CD4-positive, alpha-beta T cell treated with Interleukin-2 at 100 ng/mL for 4 hours (primary cell): ENCODE measurements around the gene ZNF697.
"Not testable (repeated sequence)": the region's sequence is repeated elsewhere in the genome, so short reads cannot be mapped to it uniquely, and the experiment has no call there.

Source experiments
- DNase-seq: peaks from one replicate; pipeline ENCODE4 v3.0.0-alpha.2; 2020; ENCODE audit warnings: low spot score

ZNF697 gene

GRCh38 chr1:119647734-119648619 lies at the start of gene ZNF697:
TSS of gene ZNF697 (minus strand) at chr1:119648266. CDS start at chr1:119626100, 22,166 bp downstream.
- DNase-seq, result peak; percentile 7

- no peak for DNase-seq
Measured at GRCh38 chr1:119697598-119697997, 49.5 kb upstream of the ZNF697 start.

- DNase-seq, result not testable (repeated sequence)
Measured at GRCh38 chr1:119696863-119697262, 48.8 kb upstream of the ZNF697 start.

- DNase-seq, result no peak
Measured at GRCh38 chr1:119689511-119689910, 41.4 kb upstream of the ZNF697 start.

GRCh38 chr1:119688810-119689209 lies 40.7 kb upstream of the ZNF697 start:
- DNase-seq, result no peak

GRCh38 chr1:119687434-119688079 lies 39.5 kb upstream of the ZNF697 start:
- no peak for DNase-seq

- no peak for DNase-seq
Measured at GRCh38 chr1:119686661-119687060, 38.6 kb upstream of the ZNF697 start.

GRCh38 chr1:119683893-119684292 lies 35.8 kb upstream of the ZNF697 start:
- no peak for DNase-seq

- DNase-seq, result no peak
Measured at GRCh38 chr1:119682141-119682540, 34.1 kb upstream of the ZNF697 start.

- no peak for DNase-seq
Measured at GRCh38 chr1:119681560-119681959, 33.5 kb upstream of the ZNF697 start.

GRCh38 chr1:119680723-119681122 lies 32.7 kb upstream of the ZNF697 start:
- no peak for DNase-seq

GRCh38 chr1:119680193-119680592 lies 32.1 kb upstream of the ZNF697 start:
- no peak for DNase-seq

- DNase-seq, result no peak
Measured at GRCh38 chr1:119679223-119679622, 31.2 kb upstream of the ZNF697 start.

GRCh38 chr1:119676571-119677206 lies 28.6 kb upstream of the ZNF697 start:
- no peak for DNase-seq

- DNase-seq, result peak; percentile 63
Measured at GRCh38 chr1:119675349-119676345, 27.6 kb upstream of the ZNF697 start.

- no peak for DNase-seq
Measured at GRCh38 chr1:119674835-119675289, 26.8 kb upstream of the ZNF697 start.

GRCh38 chr1:119674111-119674526 lies 26.1 kb upstream of the ZNF697 start:
- DNase-seq, result no peak

GRCh38 chr1:119673171-119673940 lies 25.3 kb upstream of the ZNF697 start:
- no peak for DNase-seq

GRCh38 chr1:119670898-119671297 lies 22.8 kb upstream of the ZNF697 start:
- no peak for DNase-seq

- DNase-seq, result no peak
Measured at GRCh38 chr1:119667173-119667572, 19.1 kb upstream of the ZNF697 start.

- DNase-seq, result no peak
Measured at GRCh38 chr1:119664067-119664466, 16.0 kb upstream of the ZNF697 start.
